NCI-H2107 treated with DMSO at 0.1 percent for 48 hours (cell line): ENCODE measurements around the gene PALLD.

Source experiments
- DNase-seq: peaks from one replicate; lab custom pipeline; 2025; ENCODE audit not compliant: unreplicated experiment; lab: John Stamatoyannopoulos, UW

The PALLD gene

DNA sequence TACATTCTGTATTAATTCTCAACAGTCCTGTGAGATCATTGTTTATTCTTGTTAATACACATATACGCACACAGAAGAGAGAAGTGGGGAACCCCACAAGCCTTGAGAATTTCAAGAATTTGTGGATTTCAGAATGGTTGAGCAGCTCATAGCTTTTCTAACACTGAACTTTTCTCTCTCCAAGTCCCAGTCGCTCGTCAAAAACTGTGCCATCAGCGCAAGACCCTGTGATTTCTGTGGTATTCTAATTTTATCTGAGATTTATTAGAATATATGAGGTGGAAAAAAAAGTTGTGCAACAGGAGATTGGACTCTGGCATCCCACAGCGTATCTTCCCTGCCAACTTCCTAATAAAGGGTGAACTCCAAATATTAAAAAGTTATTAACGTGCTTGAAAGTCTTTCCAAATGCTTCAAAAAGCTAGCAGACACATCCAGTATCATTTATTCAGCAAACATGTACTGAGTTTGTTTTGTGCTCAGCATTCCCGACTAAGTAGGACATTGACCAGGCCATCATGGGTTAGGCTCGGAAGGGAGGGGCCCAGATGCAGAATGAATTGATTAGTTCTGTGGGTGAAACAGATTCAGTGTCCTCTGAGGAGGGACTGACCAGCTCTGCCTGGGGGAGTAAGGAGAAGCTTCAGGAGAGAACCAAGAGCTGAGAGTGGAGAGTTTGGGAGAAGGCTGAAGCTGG lies 347.6 kb downstream of the PALLD start:
- no peak for DNase-seq

DNA sequence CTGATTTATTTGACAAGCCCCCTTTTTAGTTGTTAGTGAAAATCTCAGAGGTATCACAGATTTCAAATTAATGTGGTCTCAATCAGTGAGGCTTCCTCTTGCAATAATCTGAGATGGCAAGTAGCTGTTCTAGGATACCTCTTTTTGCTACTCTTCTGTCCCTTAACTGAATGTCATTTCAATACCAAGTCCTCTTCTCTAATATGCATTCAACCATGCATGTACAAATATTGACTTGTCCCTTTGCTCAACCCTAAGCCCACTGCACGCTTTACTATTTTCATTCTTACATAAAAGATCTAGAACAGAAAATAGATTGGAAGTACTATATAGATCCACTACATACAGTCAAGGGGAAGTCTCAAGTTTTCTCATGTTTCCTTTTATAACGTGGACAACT lies 349.0 kb downstream of the PALLD start:
- DNase-seq: no peak

DNA sequence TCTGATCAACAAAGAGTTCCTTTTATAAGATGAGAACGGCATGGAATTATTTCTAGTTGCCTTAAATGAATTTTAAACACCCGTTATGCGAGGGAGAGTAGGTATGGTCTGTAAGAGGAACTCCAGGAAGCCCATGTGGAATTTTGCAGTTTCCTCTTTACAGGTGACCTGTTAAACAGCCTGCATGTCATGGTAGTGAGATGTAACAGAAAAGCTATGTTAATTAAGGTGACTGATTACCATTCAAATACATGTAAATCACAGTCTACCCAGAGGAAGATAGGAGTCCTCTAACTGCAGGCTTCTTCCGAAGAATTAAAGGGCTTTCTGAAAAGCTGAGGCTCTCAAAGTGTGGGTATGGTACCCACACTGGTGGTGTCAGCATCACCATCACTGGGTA lies 349.6 kb downstream of the PALLD start:
- no peak for DNase-seq

DNA sequence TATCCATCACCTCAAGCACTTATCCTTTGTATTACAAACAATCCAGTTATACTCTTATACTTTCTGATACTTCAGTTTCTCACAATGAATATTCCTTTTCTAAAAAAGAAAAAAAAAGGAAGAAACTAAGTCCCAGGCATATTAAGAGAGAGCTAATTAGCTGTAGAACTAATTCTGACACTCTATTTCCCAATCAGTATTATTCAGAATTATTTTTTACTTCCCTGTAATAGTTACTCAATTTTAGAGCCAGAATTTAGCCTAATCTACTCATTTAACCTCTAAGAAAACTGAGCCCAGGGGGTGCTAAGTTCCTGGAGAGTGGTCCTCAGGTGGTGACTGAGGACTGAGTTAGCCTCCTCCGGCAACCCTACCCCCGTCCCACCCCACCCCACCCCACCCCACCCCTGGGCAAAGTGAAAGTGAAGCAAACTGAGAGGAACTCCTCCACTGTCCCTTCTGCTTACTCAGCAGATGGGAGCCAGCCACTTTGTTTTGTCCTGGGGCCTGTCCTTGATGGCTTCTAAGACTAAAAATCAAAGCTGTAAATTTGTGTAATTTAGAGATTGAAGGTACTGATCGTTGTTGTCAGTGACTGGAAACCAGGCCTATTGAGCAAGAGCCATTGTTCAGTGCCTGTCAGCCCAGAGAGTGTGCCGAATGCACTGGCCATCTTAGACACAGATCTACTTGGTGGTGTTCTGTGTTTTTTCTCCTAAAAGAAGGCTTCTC lies 351.1 kb downstream of the PALLD start:
- no peak for DNase-seq

DNA sequence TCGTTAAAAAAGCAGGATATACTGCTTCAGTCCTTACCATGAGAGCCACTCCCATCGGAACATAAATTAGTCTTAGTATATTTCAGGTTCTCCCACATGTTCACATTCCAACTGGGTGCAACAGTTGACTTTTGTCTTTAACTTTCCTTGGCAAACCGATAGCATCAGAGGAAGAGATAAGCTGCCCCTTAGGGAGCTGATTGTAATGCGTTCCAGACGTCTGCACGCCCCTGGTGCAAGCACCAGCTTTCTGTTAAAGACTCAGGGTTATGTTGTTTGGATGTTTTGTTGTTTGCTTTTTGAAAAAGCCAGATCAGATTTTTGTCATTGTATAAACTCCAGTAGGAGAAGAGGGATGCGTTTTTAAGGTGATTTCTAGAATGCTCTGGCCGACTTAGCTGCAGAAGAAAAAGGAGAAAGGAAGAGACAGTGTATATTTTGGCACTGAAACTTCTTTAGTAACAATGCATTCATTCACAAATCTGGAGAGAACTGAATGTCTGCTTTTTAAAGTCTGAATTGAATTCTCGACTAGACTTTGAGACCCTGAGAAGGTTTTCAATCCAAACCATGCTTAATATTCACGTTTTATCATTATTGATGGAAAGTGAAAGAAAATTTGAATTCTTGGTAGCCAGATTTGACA lies 352.3 kb downstream of the PALLD start:
- DNase-seq: no peak

DNA sequence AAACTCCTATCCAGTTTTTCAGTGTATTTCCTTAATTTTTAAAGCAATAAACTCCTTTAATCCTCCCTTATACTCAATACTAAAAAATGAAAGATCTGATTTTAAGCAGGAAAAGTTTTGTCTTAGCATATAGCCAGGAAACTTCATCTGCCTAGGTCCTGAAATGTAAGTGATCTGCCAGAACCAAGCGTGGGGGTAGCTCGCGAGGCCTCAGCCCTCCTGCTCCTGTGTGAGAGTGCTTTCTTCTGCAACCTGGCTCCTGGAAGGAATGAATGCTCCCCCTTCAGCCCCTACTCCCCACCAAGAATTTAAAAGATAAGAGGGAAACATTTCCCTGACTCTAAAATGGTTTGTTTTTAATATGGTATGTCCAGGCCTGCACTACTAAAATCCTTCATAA lies 353.1 kb downstream of the PALLD start:
- no peak for DNase-seq

DNA sequence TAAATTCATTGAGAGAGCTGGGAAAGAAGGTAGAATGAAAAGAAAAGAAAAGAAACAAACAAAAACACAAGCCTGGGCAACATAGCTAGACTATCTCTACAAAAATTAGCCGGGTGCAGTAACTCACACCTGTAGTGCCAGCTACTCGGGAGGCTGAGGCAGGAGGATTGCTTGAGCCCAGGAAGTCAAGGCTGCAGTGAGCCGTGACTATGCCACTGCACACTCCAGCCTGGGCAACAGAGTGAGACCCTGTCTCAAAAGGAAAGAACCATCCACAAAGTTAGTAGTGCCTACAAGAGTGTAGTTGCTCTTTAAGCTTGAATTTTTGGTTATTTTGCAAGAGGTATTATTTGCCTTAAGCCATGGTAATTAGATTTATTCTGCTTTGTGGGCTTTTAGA lies 355.5 kb downstream of the PALLD start:
- DNase-seq: no peak

DNA sequence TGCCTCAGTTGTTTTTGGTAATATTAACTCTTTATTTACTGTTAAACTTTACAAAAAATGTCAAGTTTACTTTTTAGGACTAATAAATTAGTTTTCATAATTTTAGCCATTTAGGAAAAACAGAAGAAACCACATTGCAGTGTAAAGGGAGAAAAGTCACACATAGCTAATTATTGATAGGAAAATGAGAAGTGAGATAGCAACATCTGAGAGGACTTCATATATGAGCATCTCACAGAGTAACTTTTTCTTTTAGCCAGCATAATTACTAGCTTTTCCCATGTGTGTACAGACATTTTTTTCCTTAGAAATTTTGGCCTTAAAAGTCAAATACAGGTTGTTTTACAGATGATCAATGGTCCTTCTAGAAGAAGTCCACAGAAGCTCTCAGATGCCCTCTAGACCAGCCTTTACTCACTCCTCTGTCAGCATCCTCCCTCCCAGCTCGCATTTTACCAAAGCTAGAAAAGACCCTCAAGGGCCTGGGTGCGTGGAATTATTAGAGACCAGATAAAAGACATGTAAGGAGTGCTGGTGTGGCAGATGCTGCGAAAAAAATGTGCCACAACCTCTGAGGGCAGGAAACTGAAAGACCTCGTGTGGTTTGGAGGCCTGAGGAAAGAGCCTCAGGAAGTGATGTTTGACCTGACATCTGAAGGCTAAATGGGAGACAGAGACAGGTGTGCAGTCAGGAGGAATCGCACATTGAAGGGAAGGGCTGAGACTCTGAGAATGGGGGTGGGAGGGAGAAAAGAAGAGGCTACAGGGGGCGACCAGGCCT lies 356.3 kb downstream of the PALLD start:
- no peak for DNase-seq

DNA sequence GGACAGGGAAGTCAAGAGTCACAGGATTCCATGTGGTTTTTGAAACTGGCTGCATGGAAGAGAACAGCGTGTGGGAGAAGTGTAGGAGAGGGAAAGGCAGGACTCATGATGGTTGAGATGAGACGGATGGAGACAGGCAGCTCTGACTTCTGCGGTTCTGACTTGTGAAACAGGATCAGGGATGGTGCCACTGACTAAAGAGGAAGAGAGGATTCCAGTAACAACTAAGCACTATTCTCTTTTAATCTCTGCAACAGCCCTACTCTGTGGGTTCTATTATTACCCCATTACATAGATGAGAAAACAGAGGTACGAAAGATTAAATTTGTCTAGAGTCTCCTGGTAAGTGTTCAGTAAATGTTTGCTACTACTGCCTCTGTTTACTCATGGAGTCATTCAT lies 356.9 kb downstream of the PALLD start:
- DNase-seq: no peak

DNA sequence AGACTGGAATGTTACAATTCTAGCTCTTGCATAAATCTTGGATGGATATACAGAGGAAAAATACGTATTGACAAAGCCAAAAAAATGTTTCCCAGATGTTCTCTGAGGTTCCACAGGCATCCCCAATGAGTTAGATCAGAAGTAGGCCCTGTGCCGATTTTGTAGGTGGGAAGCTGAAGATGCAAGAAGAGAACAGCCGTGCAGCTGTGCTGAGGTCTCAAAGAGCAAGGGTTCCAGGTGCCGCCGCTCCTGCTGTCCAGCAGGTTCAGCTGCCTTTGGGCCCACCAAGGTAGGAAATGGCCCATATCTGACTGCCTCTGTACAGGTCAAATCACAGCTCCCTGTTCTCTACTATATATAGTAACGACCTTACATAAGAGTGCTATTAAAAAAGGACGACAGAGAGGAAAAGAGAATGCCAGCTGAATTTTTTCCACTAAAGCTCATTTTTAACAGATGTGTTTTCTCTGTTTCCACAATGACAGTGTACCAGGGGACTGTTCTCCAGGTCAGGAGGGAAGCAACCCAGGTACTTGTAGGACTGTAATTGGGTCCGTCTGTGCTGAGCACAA lies 357.6 kb downstream of the PALLD start:
- no peak for DNase-seq

DNA sequence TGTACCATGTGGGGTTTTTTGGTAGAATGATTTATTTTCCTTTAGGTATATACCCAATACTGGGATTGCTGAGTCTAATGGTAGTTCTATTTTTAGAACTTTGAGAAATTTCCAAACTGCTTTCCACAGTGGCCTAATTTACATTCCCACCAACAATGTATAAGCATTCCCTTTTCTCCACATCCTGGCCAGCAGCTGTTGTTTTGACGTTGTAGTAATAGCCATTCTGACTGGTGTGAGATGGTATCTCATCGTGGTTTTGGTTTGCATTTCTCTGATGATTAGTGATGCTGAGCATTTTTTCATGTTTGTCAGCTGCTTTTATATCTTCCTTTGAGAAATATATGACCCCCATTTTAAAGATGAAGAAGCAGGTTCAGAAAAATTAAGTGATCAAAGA lies 359.5 kb downstream of the PALLD start:
- DNase-seq: no peak

DNA sequence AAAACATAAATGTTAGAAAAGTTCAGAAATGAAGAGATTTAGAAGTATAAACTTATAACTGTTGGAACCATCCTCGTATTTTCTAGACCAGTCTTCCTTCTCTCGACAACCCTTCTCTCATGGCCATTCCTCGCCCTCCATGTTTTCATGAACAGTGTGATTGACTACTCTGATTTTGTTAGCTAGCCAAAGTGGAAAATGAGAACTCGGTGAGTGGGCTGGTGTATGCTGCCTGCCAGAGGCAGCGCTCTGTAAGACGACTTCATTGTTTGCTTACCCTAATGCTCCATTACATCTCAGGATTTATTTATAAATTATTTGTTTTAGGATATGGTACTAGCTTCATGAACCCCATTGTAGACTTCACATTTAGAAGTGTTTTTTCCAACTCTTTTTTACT lies 360.2 kb downstream of the PALLD start:
- no peak for DNase-seq

DNA sequence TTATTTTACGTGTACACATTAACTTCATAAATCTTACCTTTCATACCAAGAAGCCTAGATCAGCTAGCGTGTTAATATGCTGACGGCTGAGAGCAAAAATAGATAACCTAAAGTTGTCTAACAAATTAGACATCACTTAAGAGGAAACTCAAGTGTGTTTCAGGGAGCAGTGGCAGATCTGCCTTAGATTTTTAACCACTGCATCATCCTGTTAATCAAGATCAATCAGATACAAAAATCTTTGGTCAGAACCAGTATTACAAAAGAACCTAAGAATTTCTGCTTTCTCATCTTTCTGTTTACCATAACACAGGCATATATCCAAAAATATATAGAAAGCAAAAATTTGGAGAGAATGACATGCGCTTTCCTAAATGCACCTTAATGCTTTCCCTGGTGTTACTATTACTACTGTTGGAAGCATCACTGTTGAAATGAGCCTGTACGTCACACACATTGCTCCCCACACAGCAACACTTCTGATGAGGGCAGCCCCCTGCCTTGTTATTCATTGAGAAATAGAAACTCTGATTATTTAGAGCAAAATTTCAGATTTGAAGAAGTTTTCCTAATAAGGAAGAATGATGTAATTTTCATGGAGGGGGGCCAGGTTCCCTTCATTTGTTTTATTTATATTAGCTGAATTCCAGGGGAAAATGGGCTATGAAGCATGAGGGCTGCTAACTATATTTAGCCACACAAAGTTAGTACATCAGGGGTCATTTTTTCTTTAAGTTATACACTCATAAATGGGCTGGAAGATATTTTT lies 360.9 kb downstream of the PALLD start:
- DNase-seq: no peak

DNA sequence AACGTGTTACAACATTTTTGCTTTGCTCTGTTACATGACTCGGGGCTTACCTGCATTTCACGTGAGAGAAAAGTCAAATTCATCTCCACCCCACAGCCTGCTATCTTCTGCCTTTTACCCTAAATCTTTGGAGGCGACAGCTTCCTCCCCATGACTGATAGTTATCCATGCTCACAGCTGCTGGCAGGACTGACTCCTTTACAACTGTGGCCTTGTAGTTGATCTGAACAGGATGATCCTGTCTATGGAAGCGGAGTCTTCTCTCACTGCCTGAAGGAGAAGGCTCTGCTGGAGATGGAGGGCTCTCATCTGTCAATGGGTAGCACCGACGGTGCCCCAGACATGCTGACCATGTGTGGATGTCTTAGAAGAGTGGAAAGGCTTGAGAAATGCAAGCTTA lies 362.2 kb downstream of the PALLD start:
- no peak for DNase-seq

DNA sequence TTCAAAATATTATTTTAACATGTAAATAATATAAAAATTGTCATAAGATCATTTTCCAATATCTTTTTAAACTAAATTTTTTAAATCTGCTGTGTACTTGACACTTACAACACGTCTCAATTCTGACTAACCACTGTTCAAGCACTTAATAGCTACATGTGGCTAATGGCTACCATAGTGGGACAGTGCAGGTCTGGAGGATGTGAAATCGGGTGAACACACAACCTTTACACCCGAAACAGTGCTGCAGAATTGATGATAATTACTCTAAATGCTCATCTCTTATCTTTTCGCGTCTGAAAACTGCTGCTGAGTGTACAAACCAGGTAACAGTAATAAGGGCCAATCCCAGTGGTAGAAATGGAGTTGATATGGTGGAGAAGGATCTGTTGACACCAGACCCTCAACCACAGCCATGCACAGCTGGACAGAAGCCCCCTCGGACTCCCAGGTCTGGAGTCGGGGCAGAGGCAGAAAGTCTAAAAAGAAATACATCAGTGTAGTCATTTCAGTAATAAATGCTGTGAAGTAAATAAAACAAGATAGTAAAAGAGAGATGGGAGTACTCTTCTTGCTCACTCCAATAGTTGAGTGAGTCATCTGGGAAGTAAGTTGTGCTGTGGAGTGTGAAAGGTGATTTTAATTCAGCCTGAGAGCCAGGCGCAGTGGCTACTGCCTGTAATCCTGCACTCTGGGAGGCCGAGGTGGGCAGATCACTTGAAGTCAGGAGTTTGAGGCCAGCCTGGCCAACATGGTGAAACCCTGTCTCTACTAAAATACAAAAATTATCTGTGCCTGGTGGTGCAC lies 363.2 kb downstream of the PALLD start:
- no peak for DNase-seq

DNA sequence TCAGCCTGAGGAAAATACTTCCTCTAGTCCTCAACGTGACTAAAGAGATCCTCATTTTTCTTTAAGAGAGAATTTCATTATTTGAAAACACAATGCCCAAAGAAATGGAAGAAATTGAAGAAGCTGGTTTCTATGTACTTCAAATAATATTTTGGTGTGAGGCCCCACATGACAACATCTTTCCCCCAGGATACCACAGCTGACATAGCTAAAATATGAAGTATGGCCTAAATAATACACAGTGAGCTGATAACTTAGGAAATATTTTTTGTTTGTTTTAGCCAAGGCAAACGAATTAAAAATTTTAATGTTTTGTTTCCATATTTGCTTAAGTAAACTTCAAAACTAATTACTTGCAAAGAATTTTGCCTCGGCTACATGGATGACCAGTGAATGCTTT lies 364.0 kb downstream of the PALLD start:
- no peak for DNase-seq

DNA sequence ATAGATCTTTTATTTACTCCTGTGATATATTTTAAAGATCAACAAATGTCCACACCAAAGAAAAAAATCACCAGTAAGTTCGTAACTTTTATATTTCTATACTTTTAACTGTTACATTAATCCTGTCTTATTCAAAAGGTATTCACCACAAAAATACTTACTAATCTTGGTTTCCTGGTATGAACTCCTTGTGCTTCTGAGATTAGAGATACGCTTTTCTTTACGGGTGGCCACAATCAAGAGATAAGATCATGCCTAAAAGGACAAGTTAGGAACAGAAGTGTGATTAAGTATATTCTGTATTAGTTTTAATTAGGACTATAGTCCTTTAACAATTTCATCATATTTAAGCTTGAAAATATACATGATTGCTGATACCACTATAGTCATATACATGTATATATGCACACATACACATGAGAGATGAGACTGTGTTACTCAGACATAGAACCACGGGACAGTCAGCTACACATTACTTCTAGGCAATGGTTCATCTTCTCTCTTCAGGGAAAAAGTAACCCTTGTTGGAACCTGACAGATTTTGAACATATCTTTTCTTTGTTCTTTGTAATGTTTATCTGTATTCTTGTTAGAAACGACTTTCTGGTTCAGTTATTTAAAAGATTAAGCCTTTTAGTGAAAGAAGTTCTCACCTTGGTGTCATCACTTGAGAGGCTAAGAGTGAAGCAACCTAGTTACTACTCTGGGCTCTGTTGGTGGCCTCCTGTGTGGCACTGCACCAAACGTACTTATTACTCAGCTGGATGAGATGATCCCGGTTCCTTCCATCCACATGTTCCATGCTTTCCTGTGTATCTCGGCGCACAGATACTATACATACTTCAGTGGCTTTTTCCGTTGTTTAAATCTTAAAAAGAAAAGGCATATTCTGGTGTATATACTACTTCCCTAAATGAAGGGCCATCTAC lies 367.1 kb downstream of the PALLD start:
- DNase-seq: no peak

DNA sequence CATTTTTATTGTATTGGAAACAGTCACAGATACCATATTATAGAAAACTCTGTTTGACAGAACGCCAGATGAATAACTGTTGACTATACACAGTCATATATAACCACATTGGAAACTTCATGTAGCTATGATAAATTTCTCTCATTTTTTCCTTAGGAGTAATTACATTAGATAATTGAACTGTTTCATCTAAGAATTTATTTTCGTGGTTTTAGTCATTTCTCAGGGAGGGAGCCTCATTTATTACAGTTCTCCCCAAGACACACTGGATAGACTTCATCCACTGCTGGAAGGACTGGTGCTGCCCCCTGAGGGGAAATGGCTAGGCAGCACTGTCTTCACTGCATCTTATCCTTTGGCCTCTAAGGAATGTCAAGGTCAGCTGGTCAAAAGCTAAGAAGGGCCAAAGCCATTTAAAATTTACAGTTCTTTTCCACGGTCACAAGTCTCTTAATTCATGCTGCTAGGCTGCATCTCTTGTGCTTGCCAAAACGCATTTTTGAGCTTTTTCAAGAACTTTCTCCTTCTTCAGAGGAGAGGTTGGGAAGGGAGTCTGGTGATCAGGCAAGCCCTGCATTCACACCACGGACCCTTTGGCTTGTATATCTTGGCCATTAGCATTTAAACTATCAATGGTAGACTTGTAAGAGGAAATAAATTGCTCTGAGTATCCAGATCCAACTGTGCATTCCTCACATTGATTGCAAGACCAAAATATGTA lies 368.1 kb downstream of the PALLD start:
- no peak for DNase-seq
